ENCODE results near the gene IMMP2L.

DNA sequence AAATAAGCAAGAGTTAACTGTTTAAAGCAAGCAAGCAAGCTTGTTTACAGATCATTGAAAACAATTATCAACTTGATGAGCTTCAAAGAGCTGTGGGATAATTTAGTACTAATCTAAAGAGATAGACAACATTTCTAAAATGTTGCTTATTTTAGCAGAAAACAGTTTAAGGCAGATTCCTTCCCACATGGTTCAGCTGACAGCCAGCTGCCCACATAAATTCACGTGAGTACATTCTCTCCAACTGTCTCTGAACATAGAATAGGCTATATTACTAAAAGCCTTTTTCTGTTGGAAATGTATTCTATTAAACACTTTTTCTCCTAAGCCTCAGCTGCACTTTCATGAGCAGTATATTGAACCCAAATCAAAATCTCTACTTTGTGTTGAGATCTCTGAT is 297.3 kb downstream of the IMMP2L start:
- TF ChIP-seq CTCF (IDR thresholded peaks at IDR 0.05; ENCODE audit: low read depth, low read length, missing input control) (no peak), MAX (IDR thresholded peaks at IDR 0.05) (no peak), TAF1 (conservative IDR thresholded peaks at IDR 0.05) (no peak), REST (IDR thresholded peaks at IDR 0.05) (no peak), JUND (IDR thresholded peaks at IDR 0.05) (no peak), GABPA (IDR thresholded peaks at IDR 0.05 in 1 of 2, conservative IDR thresholded peaks at IDR 0.05 in 1 of 2) (no peak), EGR1 (IDR thresholded peaks at IDR 0.05; ENCODE audit: low read depth in 2 of 2) (no peak), RAD21 (IDR thresholded peaks at IDR 0.05) (no peak)

Measured in liver (tissue), 3 donors.